GM20000 (cell line): ENCODE results near the gene CBLB.
"Not testable (repeated sequence)": the region's sequence is repeated elsewhere in the genome, so short reads cannot be mapped to it uniquely, and the experiment has no call there.

Experiments
- DNase-seq: peaks from one replicate; pipeline ENCODE4 v3.0.0; 2012; ENCODE audit warnings: low spot score
- TF ChIP-seq, protein P1 (sequence below): IDR thresholded peaks from 2 replicates; pipeline ENCODE4 v1.5.1; 2012; ENCODE audit warnings: mild to moderate bottlenecking, control low read depth; ENCODE audit errors: extremely low read depth, missing control alignments

CBLB gene

GRCh38 chr3:105823149-105823867 is 45.5 kb downstream of the CBLB start:
- TF ChIP-seq, protein P1, sequence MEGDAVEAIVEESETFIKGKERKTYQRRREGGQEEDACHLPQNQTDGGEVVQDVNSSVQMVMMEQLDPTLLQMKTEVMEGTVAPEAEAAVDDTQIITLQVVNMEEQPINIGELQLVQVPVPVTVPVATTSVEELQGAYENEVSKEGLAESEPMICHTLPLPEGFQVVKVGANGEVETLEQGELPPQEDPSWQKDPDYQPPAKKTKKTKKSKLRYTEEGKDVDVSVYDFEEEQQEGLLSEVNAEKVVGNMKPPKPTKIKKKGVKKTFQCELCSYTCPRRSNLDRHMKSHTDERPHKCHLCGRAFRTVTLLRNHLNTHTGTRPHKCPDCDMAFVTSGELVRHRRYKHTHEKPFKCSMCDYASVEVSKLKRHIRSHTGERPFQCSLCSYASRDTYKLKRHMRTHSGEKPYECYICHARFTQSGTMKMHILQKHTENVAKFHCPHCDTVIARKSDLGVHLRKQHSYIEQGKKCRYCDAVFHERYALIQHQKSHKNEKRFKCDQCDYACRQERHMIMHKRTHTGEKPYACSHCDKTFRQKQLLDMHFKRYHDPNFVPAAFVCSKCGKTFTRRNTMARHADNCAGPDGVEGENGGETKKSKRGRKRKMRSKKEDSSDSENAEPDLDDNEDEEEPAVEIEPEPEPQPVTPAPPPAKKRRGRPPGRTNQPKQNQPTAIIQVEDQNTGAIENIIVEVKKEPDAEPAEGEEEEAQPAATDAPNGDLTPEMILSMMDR, result no peak
- no peak for DNase-seq

- TF ChIP-seq, protein P1, result no peak
- DNase-seq, result no peak
Measured at GRCh38 chr3:105822171-105823123, 46.4 kb downstream of the CBLB start.

- TF ChIP-seq, protein P1, result no peak
- no peak for DNase-seq
Measured at GRCh38 chr3:105821433-105821832, 47.4 kb downstream of the CBLB start.

DNA sequence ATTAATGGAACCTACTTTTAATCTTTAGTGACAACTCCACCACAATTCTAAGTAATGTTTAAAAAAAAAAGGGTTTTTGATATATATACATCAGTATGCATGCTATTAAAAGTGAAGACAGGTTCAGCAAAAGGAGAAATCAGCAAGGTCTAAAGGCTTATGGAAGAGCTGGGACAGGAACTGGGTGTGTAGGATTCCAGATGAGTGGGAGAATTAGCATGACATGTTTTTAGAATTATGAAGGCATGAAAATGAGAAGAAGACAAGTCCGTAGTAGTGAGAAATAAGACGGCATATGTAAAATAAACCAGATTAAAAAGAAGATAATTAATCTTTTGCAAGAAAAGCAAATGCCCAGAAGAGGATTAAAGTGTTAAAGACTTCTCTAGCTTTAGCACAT is 52.0 kb downstream of the CBLB start:
- TF ChIP-seq, protein P1, result no peak
- DNase-seq, result no peak

- DNase-seq, result not testable (repeated sequence)
Measured at GRCh38 chr3:105815331-105815730, 53.5 kb downstream of the CBLB start.

GRCh38 chr3:105813710-105814109 is 55.1 kb downstream of the CBLB start:
- DNase-seq, result no peak
- TF ChIP-seq, protein P1, result no peak

GRCh38 chr3:105812194-105812586 is 56.6 kb downstream of the CBLB start:
- DNase-seq, result no peak
- TF ChIP-seq, protein P1, result no peak
